GM21619 (cell line): Measurements from ENCODE around the gene HAPLN3.

ENCODE experiments used
- ATAC-seq: cut with Tn5 transposase; IDR thresholded peaks from one replicate; pipeline ENCODE4 v1.9.1; 2021; ENCODE audit not compliant: unreplicated experiment

HAPLN3 gene

GRCh38 chr15:88832820-88833730 is 62.3 kb downstream of the HAPLN3 start:
- ATAC-seq, result no peak

- ATAC-seq, result no peak
Observed at GRCh38 chr15:88830016-88830415, 65.3 kb downstream of the HAPLN3 start.

GRCh38 chr15:88828791-88829190 is 66.6 kb downstream of the HAPLN3 start:
- no peak for ATAC-seq
